NT2/D1 (cell line): ENCODE results near the gene FLOT1.

ENCODE experiments used
- YY1 ChIP-seq: IDR thresholded peaks from 2 replicates; pipeline ENCODE4 v1.6.1; 2011; ENCODE audit not compliant: insufficient read length, insufficient read depth
- ZNF274 ChIP-seq: IDR thresholded peaks from 2 replicates; pipeline ENCODE4 v1.6.1; 2011; ENCODE audit warnings: mild to moderate bottlenecking, low read depth, low read length

- no peak for TF ChIP-seq YY1
- no peak for TF ChIP-seq ZNF274
Measured at GRCh38 chr6:30749554-30750378, 7.3 kb upstream of the FLOT1 start.
